Astrocyte (in vitro differentiated cells and primary cell): ENCODE data around the gene ACRV1. TPM values are rescaled to one million over a fixed set of nuclear protein-coding genes. Genes with fewer than 3 reads are reported as not detected.

Experiments used
- DNase-seq: peaks from one replicate; pipeline ENCODE4 v3.0.0-alpha.2; 2010; ENCODE audit warnings: low read depth
- FAIRE-seq: peaks from 2 replicates; lab custom pipeline; 2011; peaks lifted over from hg19 to GRCh38; lab: Jason Lieb, UNC
- H2AFZ ChIP-seq: 2 replicates; pipeline ENCODE4 v1.6.0; 2012; ENCODE audit warnings: low read depth, low read length, inconsistent platforms
- H3K27ac ChIP-seq: 2 replicates; pipeline ENCODE4 v1.5.1; 2011; ENCODE audit warnings: low read depth, low read length, inconsistent platforms
- H3K27me3 ChIP-seq: 2 replicates; pipeline ENCODE4 v1.6.0; 2011; ENCODE audit warnings: low read length, inconsistent platforms; ENCODE audit not compliant: insufficient read depth
- H3K36me3 ChIP-seq: 2 replicates; pipeline ENCODE4 v1.5.1; 2011; ENCODE audit warnings: low read length, inconsistent platforms; ENCODE audit not compliant: insufficient read depth
- H3K4me1 ChIP-seq: 2 replicates; pipeline ENCODE4 v1.5.1; 2011; ENCODE audit warnings: low read length, inconsistent platforms; ENCODE audit not compliant: insufficient read depth
- H3K4me2 ChIP-seq: 2 replicates; pipeline ENCODE4 v1.6.0; 2012; ENCODE audit warnings: low read length, inconsistent platforms
- H3K4me3 ChIP-seq: 2 replicates; pipeline ENCODE4 v1.5.1; 2011; ENCODE audit warnings: low read depth, mild to moderate bottlenecking, low read length, inconsistent platforms; ENCODE audit not compliant: insufficient read depth
- H3K79me2 ChIP-seq: 2 replicates; pipeline ENCODE4 v1.6.0; 2012; ENCODE audit warnings: mild to moderate bottlenecking, low read length, inconsistent platforms; ENCODE audit not compliant: insufficient read depth
- H3K9ac ChIP-seq: 2 replicates; pipeline ENCODE4 v1.6.0; 2012; ENCODE audit warnings: mild to moderate bottlenecking, low read length, inconsistent platforms
- H3K9me3 ChIP-seq: 2 replicates; pipeline ENCODE4 v1.5.1; 2012; ENCODE audit warnings: low read depth, mild to moderate bottlenecking, low read length, inconsistent platforms; ENCODE audit not compliant: insufficient read depth
- H4K20me1 ChIP-seq: 2 replicates; pipeline ENCODE4 v1.6.0; 2012; ENCODE audit warnings: low read length, inconsistent platforms; ENCODE audit not compliant: insufficient read depth
- H3K27ac Mint-ChIP-seq: one replicate; pipeline ENCODE4 v1.8.0; 2021; ENCODE audit warnings: mild to moderate bottlenecking, mixed read lengths; ENCODE audit not compliant: unreplicated experiment
- H3K27me3 Mint-ChIP-seq: one replicate; pipeline ENCODE4 v1.8.0; 2021; ENCODE audit warnings: low read depth, mixed read lengths; ENCODE audit not compliant: unreplicated experiment
- H3K36me3 Mint-ChIP-seq: one replicate; pipeline ENCODE4 v1.8.0; 2021; ENCODE audit warnings: low read depth, mixed read lengths; ENCODE audit not compliant: unreplicated experiment
- H3K4me1 Mint-ChIP-seq: one replicate; pipeline ENCODE4 v1.8.0; 2021; ENCODE audit warnings: low read depth, mixed read lengths; ENCODE audit not compliant: unreplicated experiment
- H3K4me3 Mint-ChIP-seq: one replicate; pipeline ENCODE4 v1.8.0; 2021; ENCODE audit warnings: mild to moderate bottlenecking, moderate library complexity, mixed read lengths; ENCODE audit not compliant: unreplicated experiment
- H3K9me3 Mint-ChIP-seq: one replicate; pipeline ENCODE4 v1.8.0; 2021; ENCODE audit warnings: mild to moderate bottlenecking, mixed read lengths; ENCODE audit not compliant: unreplicated experiment
- EZH2 ChIP-seq: IDR thresholded peaks from 2 replicates; pipeline ENCODE4 v1.6.1; 2012; ENCODE audit warnings: mild to moderate bottlenecking, low read length, inconsistent platforms; ENCODE audit not compliant: insufficient read depth
- total RNA-seq: library from RNA; stranded (reverse); gene quantifications from 2 replicates; pipeline ENCODE4 v1.2.1, GENCODE V29; 2021
- TF ChIP-seq, protein P1 (sequence below): IDR thresholded peaks from 2 replicates; pipeline ENCODE4 v1.5.1; 2011; ENCODE audit warnings: low read depth, mild to moderate bottlenecking, inconsistent platforms, low read length, moderate library complexity; ENCODE audit not compliant: insufficient read depth

The ACRV1 gene
- total RNA-seq, 1 donor from 2014 or later: not detected

DNA sequence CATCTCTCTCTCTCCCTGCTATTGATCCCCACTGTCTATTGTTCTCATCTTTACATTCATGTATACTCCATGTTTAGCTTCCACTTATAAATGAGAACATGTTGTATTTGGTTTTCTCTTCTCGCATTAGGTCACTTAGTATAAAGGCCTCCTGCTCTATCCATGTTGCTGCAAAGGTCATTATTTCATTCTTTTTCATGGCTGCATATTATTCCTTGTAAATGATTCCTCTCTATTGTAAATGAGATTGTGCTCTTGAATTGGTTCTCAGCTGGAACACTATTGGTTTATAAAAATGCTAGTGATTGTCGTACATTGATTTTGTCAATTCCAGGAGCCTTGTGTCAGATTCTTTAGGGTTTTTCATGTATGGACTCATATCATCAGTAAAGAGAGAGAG is 13.5 kb downstream of the ACRV1 start:
- Mint-ChIP-seq H3K36me3 (peaks cover 9% of the 10 kb centered on the region), H3K27me3 (no peaks in the 10 kb centered on the region), H3K9me3 (no peaks in the 10 kb centered on the region), H3K4me3 (no peak overlapping the region), H3K27ac (no peak overlapping the region), H3K4me1 (no peaks in the 10 kb centered on the region)
- FAIRE-seq (no peak), DNase-seq (no peak)
- Histone ChIP-seq H2AFZ (no peak overlapping the region), H4K20me1 (peaks cover 4% of the 10 kb centered on the region), H3K27ac (no peak overlapping the region), H3K9me3 (peaks cover 4% of the 10 kb centered on the region), H3K9ac (no peak overlapping the region), H3K27me3 (no peaks in the 10 kb centered on the region), H3K36me3 (peaks cover 5% of the 10 kb centered on the region), H3K79me2 (peaks cover 20% of the 10 kb centered on the region), H3K4me1 (no peaks in the 10 kb centered on the region), H3K4me3 (no peak overlapping the region), H3K4me2 (no peak overlapping the region)
- TF ChIP-seq, protein P1, sequence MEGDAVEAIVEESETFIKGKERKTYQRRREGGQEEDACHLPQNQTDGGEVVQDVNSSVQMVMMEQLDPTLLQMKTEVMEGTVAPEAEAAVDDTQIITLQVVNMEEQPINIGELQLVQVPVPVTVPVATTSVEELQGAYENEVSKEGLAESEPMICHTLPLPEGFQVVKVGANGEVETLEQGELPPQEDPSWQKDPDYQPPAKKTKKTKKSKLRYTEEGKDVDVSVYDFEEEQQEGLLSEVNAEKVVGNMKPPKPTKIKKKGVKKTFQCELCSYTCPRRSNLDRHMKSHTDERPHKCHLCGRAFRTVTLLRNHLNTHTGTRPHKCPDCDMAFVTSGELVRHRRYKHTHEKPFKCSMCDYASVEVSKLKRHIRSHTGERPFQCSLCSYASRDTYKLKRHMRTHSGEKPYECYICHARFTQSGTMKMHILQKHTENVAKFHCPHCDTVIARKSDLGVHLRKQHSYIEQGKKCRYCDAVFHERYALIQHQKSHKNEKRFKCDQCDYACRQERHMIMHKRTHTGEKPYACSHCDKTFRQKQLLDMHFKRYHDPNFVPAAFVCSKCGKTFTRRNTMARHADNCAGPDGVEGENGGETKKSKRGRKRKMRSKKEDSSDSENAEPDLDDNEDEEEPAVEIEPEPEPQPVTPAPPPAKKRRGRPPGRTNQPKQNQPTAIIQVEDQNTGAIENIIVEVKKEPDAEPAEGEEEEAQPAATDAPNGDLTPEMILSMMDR: no peak
- TF ChIP-seq EZH2: no peak

DNA sequence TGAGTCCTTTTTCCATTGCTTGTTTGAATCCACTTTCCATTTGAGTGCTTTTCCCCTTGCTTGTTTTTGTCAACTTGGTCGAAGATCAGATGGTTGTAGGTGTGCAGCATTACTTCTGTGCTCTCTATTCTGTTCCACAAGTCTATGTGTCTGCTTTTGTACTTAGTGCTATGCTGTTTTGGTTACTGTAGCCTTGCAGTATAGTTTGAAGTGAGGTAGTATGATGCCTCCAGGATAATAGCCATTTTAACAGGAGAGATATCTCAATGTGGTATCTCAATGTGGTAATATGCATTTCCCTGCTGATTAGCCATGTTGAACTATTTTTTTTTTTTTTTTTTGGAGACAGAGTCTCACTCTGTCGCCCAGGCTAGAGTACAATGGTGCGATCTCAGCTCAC is 16.7 kb downstream of the ACRV1 start:
- H3K27me3 Mint-ChIP-seq: no peaks in the 10 kb centered on the region
- H3K9me3 ChIP-seq: peaks cover 4% of the 10 kb centered on the region
- H3K4me1 Mint-ChIP-seq: no peaks in the 10 kb centered on the region
- H3K9me3 Mint-ChIP-seq: no peaks in the 10 kb centered on the region
- TF ChIP-seq, protein P1: no peak
- no peak for TF ChIP-seq EZH2
- FAIRE-seq (no peak), DNase-seq (no peak)
- no peak overlapping the region for H3K4me2 ChIP-seq
- H3K4me3 Mint-ChIP-seq: no peak overlapping the region
- peaks cover 14% of the 10 kb centered on the region for H3K36me3 ChIP-seq
- H3K4me3 ChIP-seq: no peak overlapping the region
- peaks cover 4% of the 10 kb centered on the region for H4K20me1 ChIP-seq
- no peaks in the 10 kb centered on the region for H3K27me3 ChIP-seq
- no peak overlapping the region for H3K27ac ChIP-seq
- H2AFZ ChIP-seq: no peak overlapping the region
- no peaks in the 10 kb centered on the region for H3K4me1 ChIP-seq
- H3K9ac ChIP-seq: no peak overlapping the region
- H3K36me3 Mint-ChIP-seq: peaks cover 7% of the 10 kb centered on the region
- peaks cover 20% of the 10 kb centered on the region for H3K79me2 ChIP-seq
- H3K27ac Mint-ChIP-seq: no peak overlapping the region

DNA sequence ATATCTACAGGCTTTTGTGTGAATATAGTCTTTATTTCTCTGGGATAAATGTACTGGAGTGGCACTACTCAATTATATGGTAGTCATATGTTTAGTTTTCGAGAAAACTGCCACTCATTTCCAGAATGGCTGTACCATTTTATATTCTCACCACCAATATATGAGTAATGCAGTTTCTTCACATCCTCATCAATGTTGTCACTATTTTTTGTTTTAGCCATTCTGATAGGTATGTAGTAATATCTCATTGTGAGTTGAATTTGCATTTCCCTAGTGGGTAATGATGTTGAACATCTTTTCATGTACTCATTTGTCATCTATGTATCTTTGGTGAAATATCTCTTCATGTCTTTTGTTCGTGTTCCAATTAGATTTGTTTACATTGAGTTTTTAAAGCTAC is 18.0 kb downstream of the ACRV1 start:
- H3K9ac ChIP-seq: no peak overlapping the region
- H3K9me3 ChIP-seq: peaks cover 4% of the 10 kb centered on the region
- H3K4me2 ChIP-seq: no peak overlapping the region
- H3K27me3 ChIP-seq: no peaks in the 10 kb centered on the region
- no peaks in the 10 kb centered on the region for H3K4me1 Mint-ChIP-seq
- peaks cover 10% of the 10 kb centered on the region for H3K36me3 Mint-ChIP-seq
- no peaks in the 10 kb centered on the region for H3K9me3 Mint-ChIP-seq
- peaks cover 20% of the 10 kb centered on the region for H3K79me2 ChIP-seq
- no peak overlapping the region for H3K27ac Mint-ChIP-seq
- no peaks in the 10 kb centered on the region for H3K27me3 Mint-ChIP-seq
- H3K4me3 ChIP-seq: no peak overlapping the region
- peaks cover 19% of the 10 kb centered on the region for H3K36me3 ChIP-seq
- TF ChIP-seq EZH2: no peak
- TF ChIP-seq, protein P1: no peak
- DNase-seq (no peak), FAIRE-seq (no peak)
- H3K27ac ChIP-seq: no peak overlapping the region
- no peak overlapping the region for H2AFZ ChIP-seq
- no peak overlapping the region for H3K4me3 Mint-ChIP-seq
- no peaks in the 10 kb centered on the region for H3K4me1 ChIP-seq
- peaks cover 4% of the 10 kb centered on the region for H4K20me1 ChIP-seq
